CD14-positive monocyte (primary cell): ENCODE measurements around the gene ILDR2. TPM values are rescaled to one million over a fixed set of nuclear protein-coding genes. Genes with fewer than 3 reads are reported as not detected.
A peak's percentile ranks its signal among the peaks of the same experiment; 100 is the strongest.

ENCODE experiments used
- DNase-seq, 3 donors: peaks; one replicate each; pipeline ENCODE4 v3.0.0-alpha.2; 2011 to 2022
- H2AFZ ChIP-seq: 2 replicates; pipeline ENCODE4 v1.6.0; 2012; ENCODE audit warnings: mild to moderate bottlenecking, low read depth, low read length, inconsistent platforms; ENCODE audit not compliant: insufficient read depth, poor library complexity, severe bottlenecking
- H3K27ac ChIP-seq, 2 donors: 1 replicate in 1 of 2; 2 replicates in 1 of 2; pipeline ENCODE4 v1.5.1; 2012 to 2013; ENCODE audit warnings: low read length in 2 of 2, control low read depth in 1 of 2, inconsistent platforms in 1 of 2, low read depth in 1 of 2, mild to moderate bottlenecking in 1 of 2
- H3K27me3 ChIP-seq, 2 donors: one replicate each; pipeline versions ENCODE4 v1.6.0 to v1.6.1; 2011 to 2013; ENCODE audit warnings: low read length in 2 of 2; ENCODE audit not compliant: control insufficient read depth in 2 of 2, insufficient read depth in 2 of 2
- H3K36me3 ChIP-seq, 2 donors: replicated peaks in 1 of 2; 1 replicate in 1 of 2; 2 replicates in 1 of 2; pipeline versions ENCODE4 v1.5.1 to v1.6.1; 2012 to 2013; ENCODE audit warnings: low read length in 2 of 2, control low read depth in 1 of 2, inconsistent platforms in 1 of 2, mild to moderate bottlenecking in 1 of 2; ENCODE audit not compliant: insufficient read depth in 2 of 2, control insufficient read depth in 1 of 2
- H3K4me1 ChIP-seq, 2 donors: 1 replicate in 1 of 2; 2 replicates in 1 of 2; pipeline versions ENCODE4 v1.5.1 to v1.6.1; 2012 to 2013; ENCODE audit warnings: low read length in 2 of 2, control low read depth in 1 of 2, inconsistent platforms in 1 of 2, mild to moderate bottlenecking in 1 of 2, moderate library complexity in 1 of 2; ENCODE audit not compliant: insufficient read depth in 2 of 2, control insufficient read depth in 1 of 2
- H3K4me2 ChIP-seq: replicated peaks from 2 replicates; pipeline ENCODE3; 2012; ENCODE audit warnings: low read length, moderate library complexity, mild to moderate bottlenecking; ENCODE audit not compliant: poor library complexity, severe bottlenecking; ENCODE audit errors: extremely low read depth
- H3K4me3 ChIP-seq, 3 experiments: fragments of 200-600 bp in 1 of 3; sonication (generic) in 1 of 3; replicated peaks in 1 of 3; 1 replicate in 2 of 3; 2 replicates in 1 of 3; pipeline ENCODE4 v1.5.1; 2011 to 2013; ENCODE audit warnings: low read length in 3 of 3, mild to moderate bottlenecking in 3 of 3, control low read depth in 2 of 3, low read depth in 2 of 3, inconsistent platforms in 1 of 3, moderate library complexity in 1 of 3
- H3K79me2 ChIP-seq: 2 replicates; pipeline ENCODE4 v1.6.0; 2012; ENCODE audit warnings: mild to moderate bottlenecking, control low read depth, inconsistent platforms, low read length, moderate library complexity; ENCODE audit not compliant: insufficient read depth
- H3K9ac ChIP-seq: 2 replicates; pipeline ENCODE4 v1.6.0; 2017; ENCODE audit warnings: low read length, mild to moderate bottlenecking; ENCODE audit not compliant: insufficient read depth, poor library complexity, severe bottlenecking
- H3K9me3 ChIP-seq, 2 donors: replicated peaks in 1 of 2; 1 replicate in 1 of 2; 2 replicates in 1 of 2; pipeline versions ENCODE4 v1.5.1 to v1.6.1; 2012 to 2013; ENCODE audit warnings: low read length in 2 of 2, control low read depth in 1 of 2; ENCODE audit not compliant: control insufficient read depth in 1 of 2, insufficient read depth in 1 of 2
- H4K20me1 ChIP-seq: 2 replicates; pipeline ENCODE4 v1.6.0; 2012; ENCODE audit warnings: mild to moderate bottlenecking, low read length, control low read depth, moderate library complexity; ENCODE audit not compliant: insufficient read depth
- H3K27ac Mint-ChIP-seq, 7 donors: one replicate each; pipeline ENCODE4 v1.8.0; 2020; ENCODE audit warnings: mild to moderate bottlenecking in 7 of 7, mixed read lengths in 7 of 7, moderate library complexity in 6 of 7, inconsistent platforms in 2 of 7
- H3K27me3 Mint-ChIP-seq, 3 donors: one replicate each; pipeline ENCODE4 v1.8.0; 2021 to 2022; ENCODE audit warnings: low read depth in 3 of 3, mild to moderate bottlenecking in 3 of 3, mixed read lengths in 3 of 3, moderate library complexity in 3 of 3, inconsistent platforms in 1 of 3
- H3K36me3 Mint-ChIP-seq, 2 donors: one replicate each; pipeline ENCODE4 v1.8.0; 2020; ENCODE audit warnings: mixed read lengths in 2 of 2, inconsistent platforms in 1 of 2, mild to moderate bottlenecking in 1 of 2
- H3K4me1 Mint-ChIP-seq: one replicate; pipeline ENCODE4 v1.8.0; 2020; ENCODE audit warnings: mild to moderate bottlenecking, mixed read lengths
- H3K4me3 Mint-ChIP-seq, 2 donors: one replicate each; pipeline ENCODE4 v1.8.0; 2020; ENCODE audit warnings: mild to moderate bottlenecking in 2 of 2, mixed read lengths in 2 of 2, moderate library complexity in 1 of 2
- H3K9me3 Mint-ChIP-seq, 7 donors: one replicate each; pipeline ENCODE4 v1.8.0; 2020 to 2022; ENCODE audit warnings: mixed read lengths in 7 of 7, mild to moderate bottlenecking in 6 of 7, moderate library complexity in 6 of 7, inconsistent platforms in 2 of 7
- WGBS: methylation state at CpG from one replicate; pipeline ENCODE4 v1.1.5; 2013; ENCODE audit warnings: missing lambda C conversion rate; ENCODE audit not compliant: insufficient coverage; 5-methylcytosine and 5-hydroxymethylcytosine counted together
- intact Hi-C, 2 donors: fragments of 100-400 bp; cut with micrococcal nuclease; formaldehyde crosslinking; loops; one replicate each; pipeline versions ENCODE4 v1.15.0 to v1.15.1; 2023
- polyA plus RNA-seq, 3 donors: library from polyadenylated mRNA; depleted of rRNA in 1 of 3; unstranded in 2 of 3; stranded (reverse) in 1 of 3; fragments of 300-500 nt in 2 of 3; fragments of >200 nt in 1 of 3; fragmentation: Illumina TruSeq in 2 of 3; gene quantifications; 1 replicate in 2 of 3; 2 replicates in 1 of 3; pipeline ENCODE4 v1.2.3, GENCODE V29; 2012 to 2021
- TF ChIP-seq, protein P1 (sequence below): fragments of 200-600 bp; IDR thresholded peaks from one replicate; pipeline ENCODE4 v1.8.0; 2022; ENCODE audit warnings: antibody characterized with exemption, mild to moderate bottlenecking

ILDR2 gene
- polyA plus RNA-seq, 3 donors: not detected

DNA sequence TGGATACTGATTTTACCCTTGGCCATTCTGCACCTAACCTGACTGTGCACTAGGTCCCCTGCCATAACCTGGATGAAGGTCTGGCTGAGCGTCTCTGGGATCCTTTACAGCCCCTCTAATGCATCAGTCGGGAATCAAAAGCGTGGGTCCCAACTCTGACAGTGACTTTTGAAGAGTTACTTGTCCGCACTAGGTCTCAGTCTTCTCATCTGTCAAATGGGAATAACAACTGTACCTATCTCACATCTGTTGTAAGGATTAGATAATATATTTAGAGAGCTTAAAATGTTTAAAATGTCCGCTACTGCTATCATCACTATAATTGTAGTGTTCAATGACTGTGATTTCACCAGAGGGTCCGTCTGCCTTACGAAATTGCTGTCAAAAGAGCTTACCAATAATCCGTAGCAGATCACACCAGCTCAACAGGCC lies 100.0 kb downstream of the ILDR2 start:
- peaks cover 4% of the 10 kb centered on the region for H4K20me1 ChIP-seq
- H3K4me2 ChIP-seq: peak overlapping the region; percentile 84
- Mint-ChIP-seq H3K4me3 (peak overlapping the region; percentile 86 to 95), H3K9me3 (peaks cover 2 to 6% (median 3%) of the 10 kb centered on the region in 7 donors), H3K36me3 (peaks cover 4 to 10% of the 10 kb centered on the region in 2 donors), H3K27me3 (peaks cover 0 to 3% (median 1%) of the 10 kb centered on the region in 3 donors), H3K4me1 (peaks cover 28% of the 10 kb centered on the region), H3K27ac (peak overlapping the region in 6 of 7 donors; percentile 15 to 95 (median 71))
- peak overlapping the region; percentile 58 to 78 (median 62) for H3K4me3 ChIP-seq
- no peaks in the 10 kb centered on the region for H3K9me3 ChIP-seq
- H3K79me2 ChIP-seq: peaks cover 53% of the 10 kb centered on the region
- intact Hi-C loops: no loop called here
- peak overlapping the region; percentile 72 to 81 for H3K27ac ChIP-seq
- WGBS: 46% methylated on average over 6 of the region's 8 CpGs
- peaks cover 12 to 15% of the 10 kb centered on the region in 2 donors for H3K4me1 ChIP-seq
- H3K36me3 ChIP-seq: no peaks in the 10 kb centered on the region
- no peak for DNase-seq
- no peaks in the 10 kb centered on the region for H3K27me3 ChIP-seq
- TF ChIP-seq, protein P1, sequence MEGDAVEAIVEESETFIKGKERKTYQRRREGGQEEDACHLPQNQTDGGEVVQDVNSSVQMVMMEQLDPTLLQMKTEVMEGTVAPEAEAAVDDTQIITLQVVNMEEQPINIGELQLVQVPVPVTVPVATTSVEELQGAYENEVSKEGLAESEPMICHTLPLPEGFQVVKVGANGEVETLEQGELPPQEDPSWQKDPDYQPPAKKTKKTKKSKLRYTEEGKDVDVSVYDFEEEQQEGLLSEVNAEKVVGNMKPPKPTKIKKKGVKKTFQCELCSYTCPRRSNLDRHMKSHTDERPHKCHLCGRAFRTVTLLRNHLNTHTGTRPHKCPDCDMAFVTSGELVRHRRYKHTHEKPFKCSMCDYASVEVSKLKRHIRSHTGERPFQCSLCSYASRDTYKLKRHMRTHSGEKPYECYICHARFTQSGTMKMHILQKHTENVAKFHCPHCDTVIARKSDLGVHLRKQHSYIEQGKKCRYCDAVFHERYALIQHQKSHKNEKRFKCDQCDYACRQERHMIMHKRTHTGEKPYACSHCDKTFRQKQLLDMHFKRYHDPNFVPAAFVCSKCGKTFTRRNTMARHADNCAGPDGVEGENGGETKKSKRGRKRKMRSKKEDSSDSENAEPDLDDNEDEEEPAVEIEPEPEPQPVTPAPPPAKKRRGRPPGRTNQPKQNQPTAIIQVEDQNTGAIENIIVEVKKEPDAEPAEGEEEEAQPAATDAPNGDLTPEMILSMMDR: no peak
- peak overlapping the region; percentile 83 for H3K9ac ChIP-seq
- peak overlapping the region; percentile 89 for H2AFZ ChIP-seq

DNA sequence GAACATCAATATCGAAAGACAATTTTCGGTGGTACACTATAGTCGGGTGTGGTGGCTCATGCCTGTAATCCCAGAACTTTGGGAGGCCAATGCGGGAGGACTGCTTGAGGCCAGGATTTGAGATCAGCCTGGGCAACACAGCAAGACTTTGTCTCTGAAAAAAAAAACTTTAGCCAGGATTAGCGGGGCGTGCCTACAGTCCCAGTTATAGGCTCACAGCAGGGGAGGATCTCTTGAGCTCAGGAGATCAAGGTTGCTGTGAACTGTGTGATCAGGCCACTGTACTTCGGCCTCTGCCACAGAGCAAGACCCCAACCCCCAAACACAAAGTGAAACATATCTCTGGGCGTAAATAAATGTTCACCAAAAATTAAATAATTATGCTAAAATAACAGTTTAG lies 100.9 kb downstream of the ILDR2 start:
- H3K27ac Mint-ChIP-seq: peak overlapping the region in 1 of 7 donors; percentile 58

More for the DNA sequence above, 100.9 kb downstream of the ILDR2 start:
- H3K79me2 ChIP-seq: peaks cover 61% of the 10 kb centered on the region
- peaks cover 9% of the 10 kb centered on the region for H4K20me1 ChIP-seq
- H3K9ac ChIP-seq: no peak overlapping the region
- intact Hi-C loops: no loop called here
- H3K27ac ChIP-seq: no peak overlapping the region
- H3K36me3 Mint-ChIP-seq: peaks cover 8 to 10% of the 10 kb centered on the region in 2 donors
- H3K9me3 Mint-ChIP-seq: peaks cover 2 to 6% (median 3%) of the 10 kb centered on the region in 7 donors
- peaks cover 0 to 1% (median 0%) of the 10 kb centered on the region in 3 donors for H3K27me3 Mint-ChIP-seq
- H3K9me3 ChIP-seq: no peaks in the 10 kb centered on the region
- peaks cover 31% of the 10 kb centered on the region for H3K4me1 Mint-ChIP-seq
- no peak for DNase-seq
- H3K4me2 ChIP-seq: no peak overlapping the region
- H3K4me3 Mint-ChIP-seq: no peak overlapping the region
- H3K36me3 ChIP-seq: peaks cover 0 to 5% of the 10 kb centered on the region in 2 donors
- peaks cover 12 to 15% of the 10 kb centered on the region in 2 donors for H3K4me1 ChIP-seq
- no peak overlapping the region for H2AFZ ChIP-seq
- H3K4me3 ChIP-seq: no peak overlapping the region
- no peaks in the 10 kb centered on the region for H3K27me3 ChIP-seq
- TF ChIP-seq, protein P1: no peak
- 98% methylated on average over 5 of the region's 8 CpGs for WGBS
